Fibroblast of the aortic adventitia (primary cell): ENCODE data around the gene TNNC2. TPM values are rescaled to one million over a fixed set of nuclear protein-coding genes. Genes with fewer than 3 reads are reported as not detected.

Experiments used
- DNase-seq: peaks from one replicate; pipeline ENCODE4 v3.0.0-alpha.2; 2010; ENCODE audit warnings: low read depth
- H3K4me3 ChIP-seq: 2 replicates; pipeline ENCODE4 v1.5.1; 2011; ENCODE audit warnings: low read depth, mild to moderate bottlenecking, control low read depth, low read length, moderate library complexity
- CTCF ChIP-seq: IDR thresholded peaks from 2 replicates; pipeline ENCODE4 v1.5.1; 2011; ENCODE audit warnings: mild to moderate bottlenecking, low read length, control low read depth, inconsistent platforms; ENCODE audit not compliant: insufficient read depth
- total RNA-seq: library from RNA; depleted of rRNA; stranded (reverse); fragments of >200 nt; gene quantifications from 2 replicates; pipeline ENCODE4 v1.2.3, GENCODE V29; 2012; ENCODE audit warnings: low replicate concordance

TNNC2 gene
- total RNA-seq, 1 donor: 0.45 TPM

GRCh38 chr20:45866454-45866853, 39.3 kb upstream of the TNNC2 start:
- no peak for TF ChIP-seq CTCF
- no peak overlapping the region for H3K4me3 ChIP-seq
- no peak for DNase-seq

- no peak for TF ChIP-seq CTCF
- H3K4me3 ChIP-seq: no peak overlapping the region
- DNase-seq: no peak
These were observed 36.7 kb upstream of the TNNC2 start for GRCh38 chr20:45863543-45864470.

- no peak overlapping the region for H3K4me3 ChIP-seq
- no peak for DNase-seq
- no peak for TF ChIP-seq CTCF
These were observed 34.3 kb upstream of the TNNC2 start for GRCh38 chr20:45861221-45862075.

GRCh38 chr20:45860560-45861220, 33.6 kb upstream of the TNNC2 start:
- TF ChIP-seq CTCF: no peak
- DNase-seq: no peak
- H3K4me3 ChIP-seq: no peak overlapping the region

GRCh38 chr20:45859916-45860315, 32.8 kb upstream of the TNNC2 start:
- H3K4me3 ChIP-seq: no peak overlapping the region
- no peak for DNase-seq
- TF ChIP-seq CTCF: no peak

- H3K4me3 ChIP-seq: peak overlapping the region; percentile 68
- no peak for DNase-seq
- TF ChIP-seq CTCF: no peak
These were observed 30.7 kb upstream of the TNNC2 start for GRCh38 chr20:45857882-45858216.
